ENCODE results near the gene MS4A3.

GRCh38 chr11:60077216-60077817 is 20.9 kb downstream of the MS4A3 start:
- no peak for TF ChIP-seq CTCF (IDR thresholded peaks at IDR 0.05 in 2 of 3, conservative IDR thresholded peaks at IDR 0.05 in 1 of 3; ENCODE audit: control insufficient read depth in 2 of 3, extremely low read depth in 1 of 3, insufficient read depth in 1 of 3, low read depth in 3 of 3, low read length in 3 of 3)
- no peak for TF ChIP-seq TAF1 (IDR thresholded peaks at IDR 0.05; ENCODE audit: borderline replicate concordance, low read depth, low read length)
- TF ChIP-seq CHD4 (IDR thresholded peaks at IDR 0.05), result no peak

Measured in GM12878 (cell line).